SU-DHL-6 (cell line): Measurements from ENCODE around the gene FAM3A.

Source experiments
- H2AFZ ChIP-seq: fragments of 200-600 bp; sonication (generic); 2 replicates; pipeline ENCODE4 v1.6.1; 2014; ENCODE audit warnings: low read depth, mild to moderate bottlenecking, moderate library complexity, mixed read lengths, antibody characterized with exemption, low read length; ENCODE audit not compliant: severe bottlenecking
- H3F3A ChIP-seq: fragments of 200-600 bp; shearing (Covaris generic); 2 replicates; pipeline ENCODE4 v1.6.0; 2016; ENCODE audit warnings: antibody characterized with exemption, mild to moderate bottlenecking; ENCODE audit not compliant: insufficient read depth
- H3K27ac ChIP-seq: fragments of 200-600 bp; sonication (generic); 2 replicates; pipeline ENCODE4 v1.5.1; 2016; ENCODE audit warnings: low read depth, mild to moderate bottlenecking, low read length, moderate library complexity, mixed read lengths
- H3K27me3 ChIP-seq: fragments of 200-600 bp; sonication (generic), shearing (Covaris generic); 2 replicates; pipeline ENCODE4 v1.6.0; 2014; ENCODE audit warnings: mild to moderate bottlenecking, low read length
- H3K36me3 ChIP-seq: fragments of 200-600 bp; sonication (generic); 2 replicates; pipeline ENCODE4 v1.6.1; 2014; ENCODE audit warnings: mild to moderate bottlenecking, low read length, mixed read lengths
- H3K4me2 ChIP-seq: fragments of 300-600, 200-600 bp; shearing (Covaris generic), sonication (generic); 2 replicates; pipeline ENCODE4 v1.6.0; 2014; ENCODE audit warnings: low read length, low read depth, mild to moderate bottlenecking; ENCODE audit not compliant: poor library complexity, severe bottlenecking
- H3K4me3 ChIP-seq: fragments of 200-600 bp; sonication (generic); 2 replicates; pipeline ENCODE4 v1.5.1; 2014; ENCODE audit warnings: antibody characterized with exemption, low read length, mild to moderate bottlenecking, mixed read lengths; ENCODE audit not compliant: insufficient read depth, poor library complexity, severe bottlenecking
- H3K79me2 ChIP-seq: fragments of 200-600 bp; sonication (generic); 2 replicates; pipeline ENCODE4 v1.6.1; 2014; ENCODE audit warnings: mild to moderate bottlenecking, low read length, moderate library complexity; ENCODE audit not compliant: insufficient read depth
- H3K9ac ChIP-seq: fragments of 200-600 bp; sonication (generic); 2 replicates; pipeline ENCODE4 v1.7.0; 2014; ENCODE audit warnings: mild to moderate bottlenecking, low read length
- H3K9me2 ChIP-seq: fragments of 200-600 bp; sonication (generic); replicated peaks from 2 replicates; pipeline ENCODE4 v1.6.1; 2014; ENCODE audit warnings: low read length; ENCODE audit not compliant: insufficient read depth
- H3K9me3 ChIP-seq: fragments of 200-600 bp; sonication (generic); 2 replicates; pipeline ENCODE4 v1.6.1; 2014; ENCODE audit warnings: low read length, mixed read lengths; ENCODE audit not compliant: insufficient read depth
- H4K20me1 ChIP-seq: fragments of 200-600 bp; sonication (generic); 2 replicates; pipeline ENCODE4 v1.6.1; 2014; ENCODE audit warnings: low read depth, mild to moderate bottlenecking, antibody characterized with exemption, low read length, moderate library complexity, mixed read lengths
- EZH2phosphoT487 ChIP-seq: fragments of 200-600 bp; sonication (generic), shearing (Covaris generic); conservative IDR thresholded peaks from 2 replicates; pipeline ENCODE4 v1.6.1; 2018; ENCODE audit warnings: mild to moderate bottlenecking, antibody characterized with exemption, low read length, moderate library complexity, mixed read lengths
- TF ChIP-seq, protein P1 (sequence below): fragments of 200-600 bp; sonication (generic); IDR thresholded peaks from one replicate; pipeline ENCODE4 v1.5.1; 2017; ENCODE audit warnings: antibody characterized with exemption, mild to moderate bottlenecking, low read length, moderate library complexity; ENCODE audit not compliant: insufficient read depth, poor library complexity, severe bottlenecking

The FAM3A gene

DNA sequence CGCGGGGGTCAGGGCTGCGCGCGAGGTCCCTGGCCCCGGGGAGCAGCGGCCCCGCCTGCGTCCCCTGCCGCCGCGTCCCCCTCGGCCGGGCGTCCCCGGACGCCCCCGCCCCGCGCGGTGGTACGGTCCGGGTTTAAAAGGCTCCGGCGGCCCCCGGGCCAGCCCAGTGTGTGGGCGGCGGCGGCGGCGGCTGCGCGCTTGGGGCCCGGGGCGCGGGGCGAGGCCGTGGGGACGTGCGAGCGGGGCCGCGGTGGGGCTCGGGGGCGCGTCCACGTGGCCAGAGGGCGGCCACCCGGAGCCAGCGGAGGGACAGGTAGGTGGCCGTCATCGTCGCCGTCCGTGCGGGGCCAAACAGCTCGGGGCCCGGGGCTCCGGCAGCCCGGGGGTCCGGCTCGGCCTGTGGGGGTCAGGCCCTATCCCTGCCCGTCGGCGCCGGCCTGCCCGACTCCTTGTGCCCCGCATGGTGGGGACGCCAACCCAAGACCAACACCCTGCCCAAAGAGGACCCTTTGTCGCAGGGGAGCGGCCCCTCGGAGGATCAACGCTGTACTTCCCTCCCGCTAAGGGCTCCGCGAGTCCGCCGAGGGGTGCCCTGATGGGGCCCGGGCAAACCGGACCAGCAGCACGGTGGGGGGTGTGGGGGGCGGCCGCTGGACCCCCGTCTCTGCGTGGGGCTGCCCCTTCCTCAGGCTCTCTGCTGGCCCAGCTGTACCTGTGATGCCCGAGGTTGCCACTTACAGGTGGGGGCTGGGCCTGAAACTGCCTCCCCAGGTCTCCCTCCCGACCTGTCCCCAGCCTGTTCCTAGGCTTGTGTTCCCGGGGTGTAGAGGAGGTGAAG lies 57.7 kb downstream of the FAM3A start, which contains the start of gene PLXNA3:
PLXNA3 (plus strand) TSS at position 166 of the 838 bp plus-strand sequence. CDS start 1,903 bp downstream, outside the sequence.
- TF ChIP-seq, protein P1, sequence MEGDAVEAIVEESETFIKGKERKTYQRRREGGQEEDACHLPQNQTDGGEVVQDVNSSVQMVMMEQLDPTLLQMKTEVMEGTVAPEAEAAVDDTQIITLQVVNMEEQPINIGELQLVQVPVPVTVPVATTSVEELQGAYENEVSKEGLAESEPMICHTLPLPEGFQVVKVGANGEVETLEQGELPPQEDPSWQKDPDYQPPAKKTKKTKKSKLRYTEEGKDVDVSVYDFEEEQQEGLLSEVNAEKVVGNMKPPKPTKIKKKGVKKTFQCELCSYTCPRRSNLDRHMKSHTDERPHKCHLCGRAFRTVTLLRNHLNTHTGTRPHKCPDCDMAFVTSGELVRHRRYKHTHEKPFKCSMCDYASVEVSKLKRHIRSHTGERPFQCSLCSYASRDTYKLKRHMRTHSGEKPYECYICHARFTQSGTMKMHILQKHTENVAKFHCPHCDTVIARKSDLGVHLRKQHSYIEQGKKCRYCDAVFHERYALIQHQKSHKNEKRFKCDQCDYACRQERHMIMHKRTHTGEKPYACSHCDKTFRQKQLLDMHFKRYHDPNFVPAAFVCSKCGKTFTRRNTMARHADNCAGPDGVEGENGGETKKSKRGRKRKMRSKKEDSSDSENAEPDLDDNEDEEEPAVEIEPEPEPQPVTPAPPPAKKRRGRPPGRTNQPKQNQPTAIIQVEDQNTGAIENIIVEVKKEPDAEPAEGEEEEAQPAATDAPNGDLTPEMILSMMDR = no peak
- TF ChIP-seq EZH2phosphoT487 = no peak
- Histone ChIP-seq H4K20me1 (no peaks in the 10 kb centered on the region), H3K9me3 (no peaks in the 10 kb centered on the region), H3K36me3 (no peaks in the 10 kb centered on the region), H3K9me2 (no peaks in the 10 kb centered on the region), H3K4me3 (peak within 1 kb of the TSS; percentile 75), H3K27me3 (no peaks in the 10 kb centered on the region), H3K9ac (peak within 1 kb of the TSS; percentile 80), H3K4me2 (peak within 1 kb of the TSS; percentile 84), H3K79me2 (peaks cover 10% of the 10 kb centered on the region), H3F3A (0 out of 2 replicates have a peak, but pooled peaks cover 2% of the 10 kb centered on the region), H2AFZ (peak within 1 kb of the TSS; percentile 59), H3K27ac (peak within 1 kb of the TSS; percentile 37; the same call in 1 of the 2 replicates)

DNA sequence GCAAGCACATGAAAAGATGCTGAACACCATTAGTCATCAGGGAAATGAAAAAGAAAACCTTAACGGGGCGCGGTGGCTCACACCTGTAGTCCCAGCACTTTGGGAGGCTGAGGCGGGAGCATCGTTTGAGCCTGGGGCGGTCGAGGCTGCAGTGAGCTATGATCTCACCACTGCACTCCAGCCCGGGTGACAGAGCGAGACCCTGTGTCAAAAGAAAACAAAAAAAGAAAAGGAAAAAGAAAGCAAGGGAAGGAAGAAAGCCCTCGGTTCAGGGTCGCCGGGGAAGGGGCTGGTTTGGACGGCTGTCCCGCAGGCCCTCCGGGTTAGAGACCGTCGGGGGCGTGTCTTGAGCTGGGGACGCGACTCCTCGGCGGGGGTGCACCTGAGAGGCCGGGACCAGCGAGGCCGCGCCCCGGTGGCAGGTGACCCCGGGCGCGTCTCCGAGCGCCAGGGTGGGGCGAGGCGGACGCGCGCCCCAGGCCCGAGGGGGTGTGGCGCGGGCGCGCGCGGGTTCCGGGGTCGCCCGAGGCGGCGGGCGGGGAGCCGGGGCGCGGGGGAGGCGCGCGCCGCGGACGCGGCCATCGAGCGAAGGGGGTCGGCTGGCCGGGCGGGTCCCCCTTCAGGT lies 58.4 kb downstream of the FAM3A start:
- peak overlapping the region; percentile 37; the same call in 1 of the 2 replicates for H3K27ac ChIP-seq

More for the DNA sequence above, 58.4 kb downstream of the FAM3A start:
- peak overlapping the region; percentile 75 for H3K4me3 ChIP-seq
- no peaks in the 10 kb centered on the region for H3K9me3 ChIP-seq
- H3K9me2 ChIP-seq = no peaks in the 10 kb centered on the region
- peak overlapping the region; percentile 84 for H3K4me2 ChIP-seq
- H3K9ac ChIP-seq = peak overlapping the region; percentile 80
- no peaks in the 10 kb centered on the region for H3K27me3 ChIP-seq
- H3K79me2 ChIP-seq = peaks cover 10% of the 10 kb centered on the region
- H3F3A ChIP-seq = 0 out of 2 replicates have a peak, but pooled peaks cover 2% of the 10 kb centered on the region
- H4K20me1 ChIP-seq = no peaks in the 10 kb centered on the region
- H3K36me3 ChIP-seq = no peaks in the 10 kb centered on the region
- TF ChIP-seq EZH2phosphoT487 = no peak
- TF ChIP-seq, protein P1 = no peak
- H2AFZ ChIP-seq = peak overlapping the region; percentile 59
